Transverse colon (tissue), 4 donors: Measurements from ENCODE around the gene OFD1.

Source experiments
- CTCF ChIP-seq, 5 experiments: fragments of 200-600 bp in 3 of 5; fragments of 450-650 bp in 2 of 5; sonication (generic) in 3 of 5; IDR thresholded peaks; 1 replicate in 2 of 5; 2 replicates in 3 of 5; pipeline ENCODE4 v1.5.1; 2016 to 2017; ENCODE audit warnings: antibody characterized with exemption in 5 of 5, inconsistent platforms in 3 of 5, mild to moderate bottlenecking in 2 of 5, moderate library complexity in 1 of 5
- POLR2A ChIP-seq: fragments of 450-650 bp; IDR thresholded peaks from one replicate; pipeline ENCODE4 v1.6.1; 2016; ENCODE audit warnings: antibody characterized with exemption, mild to moderate bottlenecking, moderate library complexity
- POLR2AphosphoS5 ChIP-seq, 3 donors: sonication (generic); formaldehyde crosslinking; IDR thresholded peaks; one replicate each; pipeline ENCODE4 v1.6.1; 2016; ENCODE audit warnings: antibody characterized with exemption in 3 of 3

GRCh38 chrX:13711141-13711540 lies 23.4 kb upstream of the OFD1 start:
- TF ChIP-seq CTCF (IDR thresholded peaks at IDR 0.05) (no peak), POLR2AphosphoS5 (IDR thresholded peaks at IDR 0.05) (no peak), POLR2A (no peak)
